GM18520 (cell line): ENCODE data around the gene SLC19A1.

Experiments
- ATAC-seq: cut with Tn5 transposase; IDR thresholded peaks from one replicate; pipeline ENCODE4 v1.9.1; 2021; ENCODE audit not compliant: unreplicated experiment

SLC19A1 gene

GRCh38 chr21:45559216-45560105 is 17.2 kb upstream of the SLC19A1 start:
- no peak for ATAC-seq

GRCh38 chr21:45558044-45558721 is 15.9 kb upstream of the SLC19A1 start:
- ATAC-seq = no peak

DNA sequence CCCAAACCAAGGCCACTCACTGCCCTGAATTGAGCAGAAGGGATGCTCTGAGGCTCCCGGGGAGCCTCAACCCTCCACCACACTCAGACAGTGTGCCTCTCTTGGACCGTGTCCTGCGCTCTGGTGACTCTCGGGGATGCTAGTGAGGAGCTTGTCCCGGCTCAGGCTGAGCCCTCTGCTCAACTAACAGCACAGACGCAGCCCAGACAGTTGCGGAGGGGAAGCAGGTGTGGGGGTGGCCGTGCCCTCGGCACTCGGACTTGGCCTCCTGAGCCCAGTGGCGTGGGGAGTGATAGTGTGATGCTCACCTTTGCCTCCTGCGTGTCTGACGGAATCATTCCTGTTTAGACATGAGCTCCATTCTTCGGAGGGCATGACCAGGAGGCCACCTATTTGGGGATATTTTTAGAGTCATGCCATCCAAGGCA is 15.4 kb upstream of the SLC19A1 start:
- ATAC-seq = no peak

- no peak for ATAC-seq
Observed at GRCh38 chr21:45556645-45557615, 14.7 kb upstream of the SLC19A1 start.

DNA sequence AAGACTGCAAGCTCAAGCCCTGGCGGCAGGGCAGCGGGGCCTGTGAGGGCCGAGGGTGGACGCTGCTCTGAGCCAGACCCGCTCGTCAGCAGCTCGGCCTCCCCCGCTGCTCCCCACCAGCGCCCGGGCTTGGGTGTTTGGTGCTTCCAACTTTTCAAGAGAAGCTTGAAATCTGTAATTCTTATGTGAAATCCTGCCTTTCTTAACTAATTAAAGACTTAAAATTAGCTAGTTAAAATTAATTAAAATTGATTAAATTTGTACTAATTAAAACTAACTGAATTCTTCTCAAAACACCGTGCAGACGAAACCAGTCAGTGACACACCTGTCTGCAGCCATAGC is 14.0 kb upstream of the SLC19A1 start:
- ATAC-seq = no peak

DNA sequence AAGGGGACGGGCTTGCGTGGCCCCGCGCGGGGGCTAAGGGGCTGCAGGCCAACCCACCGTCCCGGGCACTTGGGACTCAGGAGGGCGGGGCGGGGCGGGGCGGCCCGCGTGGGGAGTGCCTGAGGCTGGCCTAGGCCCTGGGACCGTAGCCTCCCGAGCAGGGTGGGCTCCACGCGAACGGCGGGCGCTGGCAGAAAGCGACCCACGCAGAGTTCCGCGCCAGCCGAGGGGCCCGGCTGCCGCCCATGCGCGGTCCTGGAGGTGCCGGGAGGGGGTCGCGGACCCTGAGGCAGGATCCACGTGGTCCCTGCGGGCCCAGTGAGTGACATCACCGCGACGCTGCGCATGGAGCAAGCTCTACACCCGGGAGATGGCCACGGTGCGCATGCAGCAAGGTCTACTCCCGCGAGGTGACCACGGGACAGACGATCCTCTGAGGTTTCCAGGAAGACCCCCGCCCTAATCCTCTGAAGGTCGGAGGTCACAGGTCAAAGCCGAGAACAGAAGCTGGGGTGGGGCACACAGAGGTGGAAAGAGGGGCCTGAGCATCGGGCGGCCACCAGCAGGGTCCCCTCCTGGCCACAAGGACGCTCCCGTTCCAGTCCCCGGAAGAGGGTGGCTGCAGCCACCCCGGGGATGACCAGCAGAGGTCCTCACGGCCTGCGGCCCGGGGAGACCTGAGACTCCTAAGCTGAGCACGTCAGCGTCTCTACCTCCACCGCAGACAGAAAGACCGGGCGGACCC is 13.5 kb upstream of the SLC19A1 start:
- no peak for ATAC-seq

DNA sequence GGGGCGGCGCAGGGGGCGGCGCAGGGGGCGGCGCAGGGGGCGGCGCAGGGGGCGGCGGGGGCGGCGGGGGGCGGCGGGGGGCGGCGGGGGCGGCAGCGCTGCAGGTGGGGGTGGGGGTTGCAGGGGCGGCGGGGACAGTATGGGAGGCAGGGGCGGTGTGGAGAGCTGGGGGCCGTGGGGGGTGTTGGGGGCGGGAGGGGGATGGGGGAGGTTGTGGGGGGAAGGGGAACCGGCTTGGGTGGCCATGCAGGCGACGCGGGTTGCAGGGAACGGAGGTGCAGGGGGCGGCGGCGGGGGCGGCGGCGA is 13.0 kb upstream of the SLC19A1 start:
- no peak for ATAC-seq

DNA sequence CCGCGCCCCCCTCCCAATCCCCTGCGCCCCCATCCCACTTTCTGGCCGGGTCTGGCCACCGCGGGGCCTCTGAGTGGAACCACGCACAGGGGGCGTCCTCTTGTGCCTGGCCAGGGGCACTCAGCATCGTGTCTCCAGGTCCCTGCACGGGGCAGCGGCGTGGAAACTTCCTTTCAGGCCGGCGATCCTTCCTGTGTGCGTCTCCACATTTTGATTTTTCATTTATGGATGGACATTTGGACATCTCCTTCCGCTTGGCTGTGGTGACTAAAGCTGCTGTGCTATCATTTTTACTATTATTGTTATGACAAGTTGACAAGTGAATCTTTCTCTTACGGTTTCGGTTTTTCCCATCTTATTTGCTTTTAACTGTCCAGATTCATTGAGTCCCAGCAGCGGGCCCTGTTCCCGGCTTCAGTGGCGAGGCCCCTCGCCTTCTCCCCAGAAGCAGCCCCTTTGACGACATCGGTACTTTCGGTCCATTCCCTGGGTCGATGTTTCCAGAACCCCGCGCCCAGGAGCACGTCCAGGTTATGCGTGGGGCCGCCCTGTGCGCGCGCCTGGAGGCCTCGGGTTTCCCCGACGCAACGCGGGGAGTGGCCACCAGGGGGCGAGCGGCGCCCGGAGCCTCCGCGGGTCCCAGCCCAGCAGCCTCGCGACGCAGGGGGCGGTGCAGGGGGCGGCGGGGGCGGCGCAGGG is 12.4 kb upstream of the SLC19A1 start:
- no peak for ATAC-seq

- ATAC-seq = no peak
Observed at GRCh38 chr21:45552696-45553391, 10.6 kb upstream of the SLC19A1 start.

DNA sequence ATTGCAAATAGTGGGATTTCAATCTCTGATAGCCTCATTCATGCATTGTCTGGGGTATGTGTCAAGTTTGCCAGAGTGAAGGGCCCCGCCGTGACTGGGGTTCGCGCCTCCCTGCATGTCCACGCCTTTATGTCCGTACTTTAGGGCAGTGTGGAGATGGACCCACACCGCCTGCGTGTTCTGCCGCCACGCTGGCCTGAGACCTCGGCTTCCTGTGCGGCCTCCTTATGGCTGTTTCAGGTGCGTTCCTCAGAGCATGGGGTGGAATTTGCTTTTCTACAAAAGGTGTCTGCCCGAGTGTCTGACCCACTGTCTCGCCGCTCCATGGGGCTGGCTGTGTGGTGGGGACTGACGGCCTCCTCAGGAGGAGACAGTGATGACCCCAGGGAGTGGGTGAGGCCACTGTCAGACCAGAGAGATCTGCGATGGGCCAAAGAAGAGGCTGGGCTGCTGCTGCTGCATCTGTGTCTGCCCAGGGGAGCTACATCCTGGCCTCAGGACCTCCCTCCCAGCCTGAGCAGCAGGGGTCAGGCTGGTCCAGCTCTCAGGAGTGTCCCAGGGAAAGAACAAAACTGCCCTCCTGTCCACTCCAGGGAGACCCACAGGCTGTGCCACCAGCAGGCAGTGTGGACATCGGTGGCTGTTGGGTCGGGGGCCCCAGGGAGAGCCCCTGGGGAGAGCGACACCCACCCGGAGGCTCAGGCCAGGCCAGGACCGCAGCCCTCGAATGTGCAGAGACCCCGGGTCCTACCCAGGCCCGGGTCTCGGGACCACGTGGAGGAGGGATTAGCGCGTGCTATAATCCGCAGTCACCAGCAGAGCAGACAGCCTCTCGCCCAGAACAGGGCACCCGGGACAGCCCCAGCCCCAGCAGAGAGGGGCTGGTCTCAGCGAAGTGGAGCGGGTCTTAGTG is 9.8 kb upstream of the SLC19A1 start:
- ATAC-seq = no peak

DNA sequence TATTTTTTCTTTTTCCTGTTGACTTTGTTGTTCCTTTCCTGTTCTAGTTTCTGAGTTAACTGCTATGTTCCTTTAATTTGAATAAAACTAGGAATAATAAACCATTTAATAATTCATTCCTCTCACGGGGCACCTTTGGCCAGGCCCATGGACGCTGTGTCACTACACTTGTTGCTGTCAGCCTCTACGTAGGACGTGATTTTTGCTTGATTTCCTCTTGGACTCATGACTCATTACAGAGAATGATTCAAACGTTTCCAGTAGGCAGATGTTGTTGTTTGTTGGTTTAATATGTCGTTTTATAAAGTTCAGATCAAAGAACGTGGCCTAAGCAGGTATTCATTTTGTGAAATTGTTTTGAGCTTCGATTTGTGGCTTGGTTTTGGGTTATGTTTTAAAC is 9.1 kb upstream of the SLC19A1 start:
- ATAC-seq = no peak

GRCh38 chr21:45550522-45551210 is 8.4 kb upstream of the SLC19A1 start:
- no peak for ATAC-seq

DNA sequence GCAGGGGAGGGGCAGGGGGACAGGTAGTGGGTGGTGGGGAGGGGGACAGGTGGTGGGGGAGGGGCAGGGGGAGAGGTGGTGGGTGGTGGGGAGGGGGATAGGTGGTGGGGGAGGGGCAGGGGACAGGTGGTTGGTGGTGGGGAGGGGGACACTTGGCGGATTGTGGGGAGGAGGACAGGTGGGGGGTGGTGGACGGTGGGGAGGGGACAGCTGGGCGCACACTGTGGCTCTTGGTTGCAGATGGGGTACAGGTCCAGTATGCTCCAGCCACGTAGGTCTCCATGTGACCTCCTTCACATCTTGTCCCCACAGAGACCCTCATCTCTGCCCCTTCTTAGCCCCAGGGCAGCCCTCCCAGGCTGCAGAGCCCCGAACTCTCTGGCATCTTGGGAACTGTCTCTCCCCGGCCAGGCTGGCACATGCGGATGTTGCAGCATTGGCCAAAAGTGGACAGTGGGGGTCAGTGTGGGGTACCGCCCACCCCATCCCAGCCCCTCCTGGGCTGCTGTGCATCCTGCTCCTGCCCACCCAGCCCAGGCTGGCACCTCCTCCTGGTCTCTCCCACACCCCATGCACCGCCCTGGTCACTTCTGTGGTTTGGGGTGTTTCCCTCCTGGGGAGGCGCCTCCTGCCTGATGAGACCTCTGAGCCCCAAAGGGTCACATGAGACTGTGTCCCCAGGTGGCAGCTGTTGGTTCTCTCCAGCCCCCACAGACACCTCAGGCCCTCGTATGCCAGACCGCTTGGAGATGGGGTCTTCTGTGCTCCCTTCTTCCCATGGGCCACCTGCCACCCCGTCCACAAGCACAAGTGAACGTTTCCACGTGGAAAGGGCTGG is 7.6 kb upstream of the SLC19A1 start:
- no peak for ATAC-seq

GRCh38 chr21:45548711-45549491 is 6.7 kb upstream of the SLC19A1 start:
- no peak for ATAC-seq

DNA sequence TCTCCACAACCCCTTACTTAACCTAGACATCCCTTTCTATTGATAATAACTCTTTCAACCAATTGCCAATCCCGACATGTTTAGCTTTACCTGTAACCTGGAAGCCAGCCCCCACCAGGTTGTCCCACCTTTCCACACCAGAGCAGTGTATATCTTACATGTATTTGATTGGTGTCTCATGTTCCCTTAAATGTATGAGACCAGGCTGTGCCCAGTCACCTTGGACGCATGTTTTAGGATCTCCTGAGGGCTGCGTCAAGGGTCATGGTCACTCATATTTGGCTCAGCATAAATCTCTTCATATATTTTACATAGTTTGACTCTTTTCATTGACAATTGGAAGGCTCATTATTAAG is 5.3 kb upstream of the SLC19A1 start:
- ATAC-seq = no peak
